HEK293 (cell line): ENCODE data around the gene TSHZ3.

Source experiments
- ATF2 ChIP-seq: fragments of 450-650 bp; formaldehyde crosslinking; IDR thresholded peaks from 2 replicates; pipeline ENCODE4 v1.5.1; 2016; ENCODE audit warnings: missing biosample characterization, missing genetic modification characterization, low read depth
- CTCF ChIP-seq: fragments of 450-650 bp; formaldehyde crosslinking; IDR thresholded peaks from 2 replicates; pipeline ENCODE4 v1.5.1; 2016; ENCODE audit warnings: missing biosample characterization, missing genetic modification characterization
- GLI4 ChIP-seq: fragments of 450-650 bp; formaldehyde crosslinking; IDR thresholded peaks from 2 replicates; pipeline ENCODE4 v1.5.1; 2016; ENCODE audit warnings: missing biosample characterization, missing genetic modification characterization
- HOXD13 ChIP-seq: sonication (generic); formaldehyde crosslinking; IDR thresholded peaks from 2 replicates; pipeline ENCODE4 v1.8.0; 2022; ENCODE audit warnings: missing genetic modification reagents, borderline replicate concordance
- KLF8 ChIP-seq: fragments of 450-650 bp; formaldehyde crosslinking; IDR thresholded peaks from 2 replicates; pipeline ENCODE4 v1.5.1; 2016; ENCODE audit warnings: missing biosample characterization, missing genetic modification characterization
- SCRT1 ChIP-seq: fragments of 450-650 bp; formaldehyde crosslinking; IDR thresholded peaks from 2 replicates; pipeline ENCODE4 v1.5.1; 2016; ENCODE audit warnings: missing biosample characterization, missing genetic modification characterization, borderline replicate concordance
- SCRT2 ChIP-seq: fragments of 450-650 bp; formaldehyde crosslinking; IDR thresholded peaks from 2 replicates; pipeline ENCODE4 v1.5.1; 2016; ENCODE audit warnings: missing biosample characterization, missing genetic modification characterization
- ZBTB48 ChIP-seq: fragments of 450-650 bp; formaldehyde crosslinking; IDR thresholded peaks from 2 replicates; pipeline ENCODE4 v1.5.1; 2016; ENCODE audit warnings: missing biosample characterization, missing genetic modification characterization
- ZFP3 ChIP-seq: fragments of 450-650 bp; formaldehyde crosslinking; IDR thresholded peaks from 2 replicates; pipeline ENCODE4 v1.5.1; 2016; ENCODE audit warnings: low read depth, missing biosample characterization, missing genetic modification characterization
- ZFP69B ChIP-seq: fragments of 450-650 bp; formaldehyde crosslinking; IDR thresholded peaks from 2 replicates; pipeline ENCODE4 v1.5.1; 2016; ENCODE audit warnings: missing biosample characterization, missing genetic modification characterization
- ZNF155 ChIP-seq: fragments of 450-650 bp; formaldehyde crosslinking; IDR thresholded peaks from 2 replicates; pipeline ENCODE4 v1.5.1; 2016; ENCODE audit warnings: missing biosample characterization, missing genetic modification characterization
- ZNF211 ChIP-seq: fragments of 450-650 bp; formaldehyde crosslinking; IDR thresholded peaks from 2 replicates; pipeline ENCODE4 v1.5.1; 2016; ENCODE audit warnings: low read depth, missing biosample characterization, missing genetic modification characterization
- ZNF24 ChIP-seq: fragments of 450-650 bp; formaldehyde crosslinking; IDR thresholded peaks from 2 replicates; pipeline ENCODE4 v1.5.1; 2016; ENCODE audit warnings: missing biosample characterization, missing genetic modification characterization
- ZNF266 ChIP-seq: fragments of 450-650 bp; formaldehyde crosslinking; IDR thresholded peaks from 2 replicates; pipeline ENCODE4 v1.5.1; 2016; ENCODE audit warnings: missing biosample characterization, missing genetic modification characterization, low read depth
- ZNF292 ChIP-seq: fragments of 450-650 bp; formaldehyde crosslinking; IDR thresholded peaks from 2 replicates; pipeline ENCODE4 v1.5.1; 2016; ENCODE audit warnings: low read depth, missing biosample characterization, missing genetic modification characterization, borderline replicate concordance
- ZNF391 ChIP-seq: fragments of 450-650 bp; formaldehyde crosslinking; IDR thresholded peaks from 2 replicates; pipeline ENCODE4 v1.5.1; 2016; ENCODE audit warnings: low read depth, missing biosample characterization, missing genetic modification characterization, borderline replicate concordance
- ZNF530 ChIP-seq: fragments of 450-650 bp; formaldehyde crosslinking; IDR thresholded peaks from 2 replicates; pipeline ENCODE4 v1.5.1; 2016; ENCODE audit warnings: low read depth, missing biosample characterization, missing genetic modification characterization
- ZNF560 ChIP-seq: fragments of 450-650 bp; formaldehyde crosslinking; IDR thresholded peaks from 2 replicates; pipeline ENCODE4 v1.5.1; 2017; ENCODE audit warnings: missing biosample characterization, missing genetic modification characterization, borderline replicate concordance
- ZNF585B ChIP-seq: fragments of 450-650 bp; formaldehyde crosslinking; IDR thresholded peaks from 2 replicates; pipeline ENCODE4 v1.5.1; 2016; ENCODE audit warnings: missing biosample characterization, missing genetic modification characterization
- ZNF623 ChIP-seq: fragments of 450-650 bp; formaldehyde crosslinking; IDR thresholded peaks from 2 replicates; pipeline ENCODE4 v1.5.1; 2016; ENCODE audit warnings: missing biosample characterization, missing genetic modification characterization
- ZNF677 ChIP-seq: fragments of 450-650 bp; IDR thresholded peaks from 2 replicates; pipeline ENCODE4 v1.5.0; 2018; ENCODE audit warnings: missing biosample characterization, mild to moderate bottlenecking, missing genetic modification characterization, moderate library complexity
- ZNF701 ChIP-seq: fragments of 450-650 bp; formaldehyde crosslinking; IDR thresholded peaks from 2 replicates; pipeline ENCODE4 v1.5.1; 2016; ENCODE audit warnings: missing biosample characterization, missing genetic modification characterization
- ZNF792 ChIP-seq: fragments of 450-650 bp; formaldehyde crosslinking; IDR thresholded peaks from 2 replicates; pipeline ENCODE4 v1.5.1; 2016; ENCODE audit warnings: missing biosample characterization, missing genetic modification characterization
- ZSCAN23 ChIP-seq: fragments of 450-650 bp; formaldehyde crosslinking; IDR thresholded peaks from 2 replicates; pipeline ENCODE4 v1.5.1; 2016; ENCODE audit warnings: missing biosample characterization, missing genetic modification characterization
- ZSCAN5A ChIP-seq: fragments of 450-650 bp; formaldehyde crosslinking; IDR thresholded peaks from 2 replicates; pipeline ENCODE4 v1.5.1; 2016; ENCODE audit warnings: missing biosample characterization, missing genetic modification characterization
- TF ChIP-seq, protein P1 (sequence below): fragments of 450-650 bp; formaldehyde crosslinking; IDR thresholded peaks from 2 replicates; pipeline ENCODE4 v1.5.1; 2016; ENCODE audit warnings: missing biosample characterization, missing genetic modification characterization
- TF ChIP-seq, protein P2 (sequence below): fragments of 450-650 bp; formaldehyde crosslinking; IDR thresholded peaks from 2 replicates; pipeline ENCODE4 v1.5.1; 2016; ENCODE audit warnings: missing biosample characterization, missing genetic modification characterization
- TF ChIP-seq, protein P3 (sequence below): fragments of 450-650 bp; formaldehyde crosslinking; IDR thresholded peaks from 2 replicates; pipeline ENCODE4 v1.5.1; 2016; ENCODE audit warnings: missing biosample characterization, missing genetic modification characterization

The TSHZ3 gene

DNA sequence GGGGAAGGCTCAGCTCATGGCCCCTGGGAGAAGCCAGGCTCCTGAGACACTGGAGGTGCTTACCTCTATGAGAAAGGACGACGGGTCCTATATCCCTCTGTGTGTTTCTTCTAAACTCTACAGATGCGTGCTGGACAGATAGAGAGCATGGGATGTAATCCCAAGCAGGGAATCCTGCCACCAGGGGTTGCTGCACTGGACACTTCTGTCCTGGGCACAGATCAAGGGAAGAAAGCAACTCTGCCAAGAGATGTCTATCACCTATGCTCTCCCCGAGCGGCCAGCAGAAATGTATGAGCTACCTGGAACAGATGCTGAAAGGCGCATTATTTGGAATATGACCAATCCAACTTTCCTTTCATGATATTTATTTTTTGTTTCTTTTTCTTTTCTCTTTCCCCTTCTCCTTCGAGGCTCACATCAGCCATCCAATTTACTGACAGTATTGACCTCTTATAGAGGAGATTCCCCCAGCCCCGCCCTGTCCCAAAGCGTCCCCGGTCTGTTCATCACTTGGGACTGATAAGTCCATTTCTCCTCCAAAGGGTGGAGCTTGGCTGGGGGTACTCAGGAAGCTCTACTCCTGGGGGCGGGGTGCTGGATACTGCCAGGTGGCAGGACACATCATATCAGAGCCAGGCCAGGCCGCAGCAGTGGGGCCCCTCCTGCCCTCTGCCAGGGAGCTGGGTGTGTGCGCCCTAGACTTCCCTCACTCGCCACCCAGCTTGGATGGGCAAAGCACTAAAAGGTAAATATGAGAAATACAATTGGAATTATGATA lies 34.2 kb downstream of the TSHZ3 start (continued):
- TF ChIP-seq ATF2 (no peak), ZNF677 (no peak), ZFP69B (tag by site-specific recombination) (peak; percentile 46), ZNF292 (tag by site-specific recombination) (no peak), ZNF530 (tag by site-specific recombination) (no peak), ZNF24 (tag by site-specific recombination) (no peak), ZNF623 (tag by site-specific recombination) (no peak), SCRT2 (tag by site-specific recombination) (no peak), ZNF155 (tag by site-specific recombination) (no peak), ZNF701 (no peak), SCRT1 (no peak), ZNF560 (tag by site-specific recombination) (no peak), ZSCAN23 (tag by site-specific recombination) (no peak), CTCF (peak; percentile 42; the same call in 1 of the 2 replicates), ZBTB48 (tag by site-specific recombination) (0 out of 2 replicates have a peak, but pooled peaks have one; percentile 36), ZNF211 (no peak), ZSCAN5A (tag by site-specific recombination) (no peak), ZNF266 (tag by site-specific recombination) (no peak), ZNF585B (no peak), ZFP3 (no peak), GLI4 (no peak), ZNF391 (no peak), KLF8 (tag by site-specific recombination) (no peak), ZNF792 (tag by site-specific recombination) (no peak), HOXD13 (CRISPR knock-in tag) (no peak)
- TF ChIP-seq, protein P1, sequence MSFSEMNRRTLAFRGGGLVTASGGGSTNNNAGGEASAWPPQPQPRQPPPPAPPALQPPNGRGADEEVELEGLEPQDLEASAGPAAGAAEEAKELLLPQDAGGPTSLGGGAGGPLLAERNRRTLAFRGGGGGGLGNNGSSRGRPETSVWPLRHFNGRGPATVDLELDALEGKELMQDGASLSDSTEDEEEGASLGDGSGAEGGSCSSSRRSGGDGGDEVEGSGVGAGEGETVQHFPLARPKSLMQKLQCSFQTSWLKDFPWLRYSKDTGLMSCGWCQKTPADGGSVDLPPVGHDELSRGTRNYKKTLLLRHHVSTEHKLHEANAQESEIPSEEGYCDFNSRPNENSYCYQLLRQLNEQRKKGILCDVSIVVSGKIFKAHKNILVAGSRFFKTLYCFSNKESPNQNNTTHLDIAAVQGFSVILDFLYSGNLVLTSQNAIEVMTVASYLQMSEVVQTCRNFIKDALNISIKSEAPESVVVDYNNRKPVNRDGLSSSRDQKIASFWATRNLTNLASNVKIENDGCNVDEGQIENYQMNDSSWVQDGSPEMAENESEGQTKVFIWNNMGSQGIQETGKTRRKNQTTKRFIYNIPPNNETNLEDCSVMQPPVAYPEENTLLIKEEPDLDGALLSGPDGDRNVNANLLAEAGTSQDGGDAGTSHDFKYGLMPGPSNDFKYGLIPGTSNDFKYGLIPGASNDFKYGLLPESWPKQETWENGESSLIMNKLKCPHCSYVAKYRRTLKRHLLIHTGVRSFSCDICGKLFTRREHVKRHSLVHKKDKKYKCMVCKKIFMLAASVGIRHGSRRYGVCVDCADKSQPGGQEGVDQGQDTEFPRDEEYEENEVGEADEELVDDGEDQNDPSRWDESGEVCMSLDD (tag by site-specific recombination), result no peak
- TF ChIP-seq, protein P2, sequence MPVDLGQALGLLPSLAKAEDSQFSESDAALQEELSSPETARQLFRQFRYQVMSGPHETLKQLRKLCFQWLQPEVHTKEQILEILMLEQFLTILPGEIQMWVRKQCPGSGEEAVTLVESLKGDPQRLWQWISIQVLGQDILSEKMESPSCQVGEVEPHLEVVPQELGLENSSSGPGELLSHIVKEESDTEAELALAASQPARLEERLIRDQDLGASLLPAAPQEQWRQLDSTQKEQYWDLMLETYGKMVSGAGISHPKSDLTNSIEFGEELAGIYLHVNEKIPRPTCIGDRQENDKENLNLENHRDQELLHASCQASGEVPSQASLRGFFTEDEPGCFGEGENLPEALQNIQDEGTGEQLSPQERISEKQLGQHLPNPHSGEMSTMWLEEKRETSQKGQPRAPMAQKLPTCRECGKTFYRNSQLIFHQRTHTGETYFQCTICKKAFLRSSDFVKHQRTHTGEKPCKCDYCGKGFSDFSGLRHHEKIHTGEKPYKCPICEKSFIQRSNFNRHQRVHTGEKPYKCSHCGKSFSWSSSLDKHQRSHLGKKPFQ (tag by site-specific recombination), result no peak
- TF ChIP-seq, protein P3, sequence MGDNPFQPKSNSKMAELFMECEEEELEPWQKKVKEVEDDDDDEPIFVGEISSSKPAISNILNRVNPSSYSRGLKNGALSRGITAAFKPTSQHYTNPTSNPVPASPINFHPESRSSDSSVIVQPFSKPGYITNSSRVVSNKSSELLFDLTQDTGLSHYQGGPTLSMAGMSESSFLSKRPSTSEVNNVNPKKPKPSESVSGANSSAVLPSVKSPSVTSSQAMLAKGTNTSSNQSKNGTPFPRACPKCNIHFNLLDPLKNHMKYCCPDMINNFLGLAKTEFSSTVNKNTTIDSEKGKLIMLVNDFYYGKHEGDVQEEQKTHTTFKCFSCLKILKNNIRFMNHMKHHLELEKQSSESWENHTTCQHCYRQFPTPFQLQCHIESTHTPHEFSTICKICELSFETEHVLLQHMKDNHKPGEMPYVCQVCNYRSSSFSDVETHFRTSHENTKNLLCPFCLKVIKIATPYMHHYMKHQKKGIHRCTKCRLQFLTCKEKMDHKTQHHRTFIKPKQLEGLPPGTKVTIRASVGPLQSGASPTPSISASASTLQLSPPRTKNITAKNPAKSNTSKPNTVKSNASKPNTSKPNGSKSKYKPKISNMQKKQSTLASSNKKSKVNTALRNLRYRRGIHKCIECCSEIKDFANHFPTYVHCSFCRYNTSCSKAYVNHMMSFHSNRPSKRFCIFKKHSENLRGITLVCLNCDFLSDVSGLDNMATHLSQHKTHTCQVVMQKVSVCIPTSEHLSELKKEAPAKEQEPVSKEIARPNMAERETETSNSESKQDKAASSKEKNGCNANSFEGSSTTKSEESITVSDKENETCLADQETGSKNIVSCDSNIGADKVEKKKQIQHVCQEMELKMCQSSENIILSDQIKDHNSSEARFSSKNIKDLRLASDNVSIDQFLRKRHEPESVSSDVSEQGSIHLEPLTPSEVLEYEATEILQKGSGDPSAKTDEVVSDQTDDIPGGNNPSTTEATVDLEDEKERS (tag by site-specific recombination), result no peak
- TF ChIP-seq, all 188 proteins: peak for 10
